K562 (cell line): ENCODE results near the gene DGCR8. TPM values are rescaled to one million over a fixed set of nuclear protein-coding genes. Genes with fewer than 3 reads are reported as not detected.
A peak's percentile ranks its signal among the peaks of the same experiment; 100 is the strongest.

Experiments
- ATAC-seq: fragments of 200-7000 bp; cut with Tn5 transposase; 3 replicates; pipeline ENCODE4 v1.9.1; 2020; ENCODE audit warnings: moderate library complexity
- BruUV-seq: library from RNA; stranded (reverse); fragments of 400-500 nt; replicated peaks from 2 replicates; lab custom pipeline; 2021; lab: Mats Ljungman, UMichigan
- CTCF ChIA-PET: fragments of 300-600 bp; formaldehyde crosslinking; extraction: SDS; loops from one replicate; lab custom pipeline; 2021; ENCODE audit warnings: low intra/inter-chr PET ratio; lab: Yijun Ruan, JAX
- POLR2A ChIA-PET: fragments of 300-600, 350-650 bp; sonication (Branson Sonifier 250); formaldehyde crosslinking; extraction: SDS; loops from one replicate; lab custom pipeline; 2021; ENCODE audit warnings: antibody characterized with exemption, inconsistent platforms; lab: Yijun Ruan, JAX
- DNase-seq, 4 experiments: peaks; one replicate each; pipeline versions ENCODE4 v3.0.0 to v3.0.0-alpha.2; 2011 to 2018; ENCODE audit warnings: low spot score in 3 of 4, mixed read lengths in 3 of 4; ENCODE audit errors: extremely low read depth in 1 of 4
- FAIRE-seq: peaks from 2 replicates; lab custom pipeline; 2011; peaks lifted over from hg19 to GRCh38; lab: Jason Lieb, UNC
- H2AFZ ChIP-seq: 2 replicates; pipeline ENCODE4 v1.6.0; 2011; ENCODE audit warnings: low read depth, low read length, control low read depth, inconsistent platforms
- H3K27ac ChIP-seq: fragments of 200-600 bp; 3 replicates; pipeline ENCODE4 v1.8.0; 2011; ENCODE audit warnings: low read depth, mild to moderate bottlenecking, control low read depth, inconsistent platforms, low read length, moderate library complexity, mixed read lengths; ENCODE audit errors: extremely low read depth
- H3K27me3 ChIP-seq, 2 experiments: fragments of 300-600 bp in 1 of 2; 2 replicates in 1 of 2; 3 replicates in 1 of 2; pipeline versions ENCODE4 v1.6.0 to v1.8.0; 2011; ENCODE audit warnings: inconsistent platforms in 2 of 2, low read length in 2 of 2, mild to moderate bottlenecking in 1 of 2, mixed read lengths in 1 of 2, moderate library complexity in 1 of 2; ENCODE audit not compliant: control insufficient read depth in 2 of 2, insufficient read depth in 2 of 2
- H3K36me3 ChIP-seq: fragments of 300-600 bp; 3 replicates; pipeline ENCODE4 v1.8.0; 2011; ENCODE audit warnings: mild to moderate bottlenecking, low read length, inconsistent platforms; ENCODE audit not compliant: control insufficient read depth, insufficient read depth
- H3K4me1 ChIP-seq, 2 experiments: fragments of 200-600 bp in 1 of 2; replicated peaks in 1 of 2; 2 replicates in 1 of 2; 3 replicates in 1 of 2; pipeline versions ENCODE4 v1.5.1 to v1.8.0; 2011; ENCODE audit warnings: inconsistent platforms in 2 of 2, low read length in 2 of 2, mild to moderate bottlenecking in 1 of 2, mixed read lengths in 1 of 2, moderate library complexity in 1 of 2; ENCODE audit not compliant: control insufficient read depth in 2 of 2, insufficient read depth in 2 of 2
- H3K4me2 ChIP-seq: 2 replicates; pipeline ENCODE4 v1.6.1; 2011; ENCODE audit warnings: low read length, control low read depth, inconsistent platforms, mixed read lengths; ENCODE audit not compliant: insufficient read depth
- H3K4me3 ChIP-seq: fragments of 200-600 bp; sonication (generic), shearing (Covaris generic); 2 replicates; pipeline ENCODE4 v1.5.1; 2016; ENCODE audit warnings: control low read depth, inconsistent platforms
- H3K79me2 ChIP-seq: fragments of 200-600 bp; 3 replicates; pipeline ENCODE4 v1.8.0; 2011; ENCODE audit warnings: low read length, inconsistent platforms; ENCODE audit not compliant: control insufficient read depth, insufficient read depth
- H3K9ac ChIP-seq, 2 experiments: 2 replicates each; pipeline versions ENCODE4 v1.6.0 to v1.6.1; 2011; ENCODE audit warnings: low read depth in 2 of 2, low read length in 2 of 2, control low read depth in 1 of 2, inconsistent platforms in 1 of 2, mild to moderate bottlenecking in 1 of 2, mixed read lengths in 1 of 2; ENCODE audit not compliant: insufficient read depth in 1 of 2
- H3K9me1 ChIP-seq: one replicate; pipeline ENCODE4 v1.6.0; 2011; ENCODE audit warnings: inconsistent platforms, mild to moderate bottlenecking, low read length, moderate library complexity; ENCODE audit not compliant: control insufficient read depth, insufficient read depth
- H3K9me3 ChIP-seq: replicated peaks from 2 replicates; pipeline ENCODE4 v1.5.1; 2011; ENCODE audit warnings: low read depth, low read length, inconsistent platforms; ENCODE audit not compliant: control insufficient read depth, insufficient read depth
- H4K20me1 ChIP-seq: replicated peaks from 2 replicates; pipeline ENCODE4 v1.6.1; 2011; ENCODE audit warnings: low read length, inconsistent platforms, mixed read lengths; ENCODE audit not compliant: control insufficient read depth, insufficient read depth
- CHD2 ChIP-seq: IDR thresholded peaks from 2 replicates; pipeline ENCODE4 v1.6.1; 2011; ENCODE audit warnings: low read depth, low read length
- ELF4 ChIP-seq: fragments of 450-650 bp; formaldehyde crosslinking; IDR thresholded peaks from 2 replicates; pipeline ENCODE4 v1.4.0; 2022; ENCODE audit warnings: missing genetic modification characterization
- FOXP1 ChIP-seq: sonication (generic); formaldehyde crosslinking; IDR thresholded peaks from 2 replicates; pipeline ENCODE4 v1.8.0; 2022; ENCODE audit warnings: mild to moderate bottlenecking, missing genetic modification reagents
- IRF2 ChIP-seq: sonication (generic); formaldehyde crosslinking; IDR thresholded peaks from 2 replicates; pipeline ENCODE4 v1.8.1; 2022; ENCODE audit warnings: mild to moderate bottlenecking, missing genetic modification reagents
- LEF1 ChIP-seq: fragments of 450-650 bp; IDR thresholded peaks from 2 replicates; pipeline ENCODE4 v1.6.1; 2016; ENCODE audit warnings: mild to moderate bottlenecking
- NBN ChIP-seq: fragments of 450-650 bp; IDR thresholded peaks from 2 replicates; pipeline ENCODE4 v1.6.1; 2016; ENCODE audit warnings: low read depth, mild to moderate bottlenecking
- PHB ChIP-seq: fragments of 250-450 bp; sonication (Bioruptor Pico); IDR thresholded peaks from 2 replicates; pipeline ENCODE4 v1.5.0; 2021
- POLR2AphosphoS2 ChIP-seq: IDR thresholded peaks from 2 replicates; pipeline ENCODE4 v1.6.1; 2012; ENCODE audit warnings: low read length, improper control_type of control experiment
- POLR2G ChIP-seq: fragments of 200-400 bp; formaldehyde crosslinking; IDR thresholded peaks from 2 replicates; pipeline ENCODE4 v1.6.1; 2017; ENCODE audit warnings: low read depth, mild to moderate bottlenecking, antibody characterized with exemption, low read length, moderate library complexity
- POU5F1 ChIP-seq: fragments of 150-350 bp; IDR thresholded peaks from 2 replicates; pipeline ENCODE4 v1.6.1; 2014; ENCODE audit warnings: borderline replicate concordance, low read length, low read depth, mild to moderate bottlenecking; ENCODE audit not compliant: partially characterized antibody
- RBFOX2 ChIP-seq: fragments of 200-400 bp; formaldehyde crosslinking; IDR thresholded peaks from 2 replicates; pipeline ENCODE4 v1.6.1; 2017; ENCODE audit warnings: low read depth, mild to moderate bottlenecking, low read length, moderate library complexity
- TEAD4 ChIP-seq, 2 experiments: sonication (generic) in 1 of 2; formaldehyde crosslinking in 1 of 2; IDR thresholded peaks; 2 replicates each; pipeline versions ENCODE4 v1.6.1 to v1.8.0; 2012 to 2022; ENCODE audit warnings: borderline replicate concordance in 1 of 2, inconsistent platforms in 1 of 2, low read length in 1 of 2, mild to moderate bottlenecking in 1 of 2, missing genetic modification reagents in 1 of 2
- ZC3H4 ChIP-seq: sonication (generic); formaldehyde crosslinking; IDR thresholded peaks from 2 replicates; pipeline ENCODE4 v1.9.0; 2021; ENCODE audit warnings: missing genetic modification reagents, borderline replicate concordance
- ZNF445 ChIP-seq: fragments of 250-450 bp; sonication (Bioruptor Pico); IDR thresholded peaks from 2 replicates; pipeline ENCODE4 v1.4.0; 2020; ENCODE audit warnings: low read depth, mild to moderate bottlenecking, moderate library complexity
- WGBS: fragments of 100-300 bp; shearing (Covaris generic); methylation state at CpG from one replicate; pipeline ENCODE4 v1.1.6; 2016; ENCODE audit warnings: low coverage, mixed read lengths; ENCODE audit not compliant: insufficient coverage; ENCODE audit errors: missing lambda C conversion rate; 5-methylcytosine and 5-hydroxymethylcytosine counted together
- in situ Hi-C: fragments of 300-500 bp; cut with MboI; formaldehyde crosslinking; loops from 4 replicates; pipeline ENCODE4 v1.15.0; 2018; ENCODE audit warnings: inconsistent platforms, mixed read lengths
- intact Hi-C: fragments of 100-400 bp; cut with micrococcal nuclease; formaldehyde crosslinking; loops from 2 replicates; pipeline ENCODE4 v1.14.2; 2022
- polyA plus RNA-seq, 8 experiments: library from polyadenylated mRNA; depleted of rRNA in 4 of 8; stranded (reverse) in 5 of 8; unstranded in 3 of 8; fragments of >200 nt; fragmentation: Nextera tagmentation in 2 of 8; fragmentation: Illumina TruSeq in 1 of 8; extraction: Ambion mirVana in 2 of 8; extraction: Trizol in 1 of 8; gene quantifications; 2 replicates each; pipeline versions ENCODE4 v1.2.1 to v1.2.3, GENCODE V29; 2011 to 2014; ENCODE audit warnings: inconsistent platforms in 1 of 8, missing spikeins in 1 of 8
- total RNA-seq, 7 experiments: library from RNA; depleted of rRNA in 6 of 7; stranded (reverse); fragments of >200 nt in 6 of 7; fragmentation: Illumina TruSeq in 2 of 7; extraction: Trizol in 2 of 7; gene quantifications; 2 replicates each; pipeline versions ENCODE4 v1.2.1 to v1.2.3, GENCODE V29; 2011 to 2021; ENCODE audit warnings: low replicate concordance in 1 of 7
- TF ChIP-seq, protein P1 (sequence below): fragments of 450-650 bp; formaldehyde crosslinking; IDR thresholded peaks from 2 replicates; pipeline ENCODE4 v1.4.0; 2020; ENCODE audit warnings: mild to moderate bottlenecking, moderate library complexity
- TF ChIP-seq, protein P2 (sequence below): fragments of 450-650 bp; IDR thresholded peaks from 2 replicates; pipeline ENCODE4 v1.6.1; 2016; ENCODE audit warnings: missing biosample characterization, missing genetic modification characterization
- TF ChIP-seq, protein P3 (sequence below): sonication (generic); formaldehyde crosslinking; IDR thresholded peaks from 2 replicates; pipeline ENCODE4 v1.8.1; 2023; ENCODE audit warnings: mild to moderate bottlenecking, missing genetic modification reagents

Gene DGCR8
- total and polyA plus RNA-seq, 9 of the 15 experiments (the other 6 are each of a cell fraction or from before 2014, with no cell fraction given): 5.9 to 144 (median 80.1) TPM

DNA sequence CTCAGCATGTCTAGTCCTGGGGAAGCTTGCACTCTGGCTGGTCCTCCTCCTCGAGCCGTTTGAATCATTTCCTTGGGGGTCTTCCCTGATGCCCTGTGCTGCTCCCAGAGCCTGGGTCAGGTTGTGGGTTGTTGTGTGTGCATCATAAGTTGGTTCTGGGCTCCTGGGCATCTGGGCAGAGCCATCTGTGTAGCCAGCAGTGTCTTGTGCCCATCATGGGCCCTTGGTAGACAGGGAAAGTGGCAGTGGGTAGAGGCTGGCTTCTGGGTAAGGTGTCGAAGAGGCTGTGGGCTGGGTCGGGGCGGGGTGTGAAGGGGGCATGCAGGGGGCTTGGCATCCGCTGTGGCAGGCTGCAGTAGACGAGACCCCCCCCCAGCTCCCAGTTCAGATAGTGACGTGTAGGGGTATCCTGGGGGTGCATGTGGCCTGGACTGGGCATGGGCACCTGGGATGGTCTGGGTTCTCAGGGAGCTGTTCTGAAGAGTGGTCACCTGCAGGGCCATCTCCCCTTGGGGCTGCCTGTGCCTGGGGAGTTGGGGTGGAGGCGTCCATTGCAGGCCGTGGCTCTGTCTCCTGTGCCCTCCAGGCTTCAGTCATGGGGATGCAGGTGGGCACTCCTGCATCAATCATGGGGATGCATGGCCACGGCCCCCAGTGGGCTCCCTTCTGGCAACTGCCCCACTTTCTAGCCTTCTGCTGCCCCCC is 44.2 kb downstream of the DGCR8 start:
- Histone ChIP-seq H3K4me3 (no peak overlapping the region), H3K36me3 (peaks cover 90% of the 10 kb centered on the region), H3K27ac (no peak overlapping the region), H3K4me1 (peaks cover 7 to 77% of the 10 kb centered on the region in 2 experiments; a peak in 4 of 5 replicates), H3K4me2 (no peak overlapping the region), H3K9me1 (no peaks in the 10 kb centered on the region), H3K79me2 (peaks cover 55% of the 10 kb centered on the region), H4K20me1 (peaks cover 78% of the 10 kb centered on the region), H3K27me3 (no peaks in the 10 kb centered on the region), H3K9me3 (no peaks in the 10 kb centered on the region), H3K9ac (peak overlapping the region in 1 of 2 experiments; percentile 82; a peak in 2 of 4 replicates), H2AFZ (no peak overlapping the region)
- BruUV-seq: no TSS peak
- in situ Hi-C loops (no loop called here), intact Hi-C loops (no loop called here)
- CTCF ChIA-PET: interaction anchor here (1.1 kb wide), 1 partner anchor 154 kb away, joined by 3 read pairs; no protein-coding TSS in a partner anchor
- POLR2A ChIA-PET: interaction anchor here (0.6 to 8.3 kb wide), 16 partner anchors 11 to 1509 kb away, joined by 3 to 115 read pairs (median 3); partner anchors contain the start of genes HIRA and TANGO2
- FAIRE-seq: no peak
- no peak for DNase-seq
- 95% methylated on average over 11 of the region's 11 CpGs for WGBS
- ATAC-seq: no peak
- TF ChIP-seq RBFOX2 (peak; percentile 67), IRF2 (CRISPR knock-in tag) (no peak), FOXP1 (CRISPR knock-in tag) (no peak), TEAD4 (IDR thresholded peaks at IDR 0.05; ENCODE audit: low read length) (0 out of 2 replicates have a peak, but pooled peaks have one; percentile 2), TEAD4 (CRISPR knock-in tag; IDR thresholded peaks at IDR 0.05; ENCODE audit: borderline replicate concordance) (no peak), ZC3H4 (CRISPR knock-in tag) (no peak), ZNF445 (CRISPR knock-in tag) (no peak), ELF4 (0 out of 2 replicates have a peak, but pooled peaks have one; percentile 24), PHB (CRISPR knock-in tag) (0 out of 2 replicates have a peak, but pooled peaks have one; percentile 55), CHD2 (0 out of 2 replicates have a peak, but pooled peaks have one; percentile 27), NBN (no peak), POLR2AphosphoS2 (peak; percentile 82; the same call in 1 of the 2 replicates), LEF1 (no peak), POLR2G (0 out of 2 replicates have a peak, but pooled peaks have one; percentile 64), POU5F1 (no peak)
- TF ChIP-seq, protein P1, sequence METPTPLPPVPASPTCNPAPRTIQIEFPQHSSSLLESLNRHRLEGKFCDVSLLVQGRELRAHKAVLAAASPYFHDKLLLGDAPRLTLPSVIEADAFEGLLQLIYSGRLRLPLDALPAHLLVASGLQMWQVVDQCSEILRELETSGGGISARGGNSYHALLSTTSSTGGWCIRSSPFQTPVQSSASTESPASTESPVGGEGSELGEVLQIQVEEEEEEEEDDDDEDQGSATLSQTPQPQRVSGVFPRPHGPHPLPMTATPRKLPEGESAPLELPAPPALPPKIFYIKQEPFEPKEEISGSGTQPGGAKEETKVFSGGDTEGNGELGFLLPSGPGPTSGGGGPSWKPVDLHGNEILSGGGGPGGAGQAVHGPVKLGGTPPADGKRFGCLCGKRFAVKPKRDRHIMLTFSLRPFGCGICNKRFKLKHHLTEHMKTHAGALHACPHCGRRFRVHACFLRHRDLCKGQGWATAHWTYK: no peak
- TF ChIP-seq, protein P2, sequence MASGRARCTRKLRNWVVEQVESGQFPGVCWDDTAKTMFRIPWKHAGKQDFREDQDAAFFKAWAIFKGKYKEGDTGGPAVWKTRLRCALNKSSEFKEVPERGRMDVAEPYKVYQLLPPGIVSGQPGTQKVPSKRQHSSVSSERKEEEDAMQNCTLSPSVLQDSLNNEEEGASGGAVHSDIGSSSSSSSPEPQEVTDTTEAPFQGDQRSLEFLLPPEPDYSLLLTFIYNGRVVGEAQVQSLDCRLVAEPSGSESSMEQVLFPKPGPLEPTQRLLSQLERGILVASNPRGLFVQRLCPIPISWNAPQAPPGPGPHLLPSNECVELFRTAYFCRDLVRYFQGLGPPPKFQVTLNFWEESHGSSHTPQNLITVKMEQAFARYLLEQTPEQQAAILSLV (tag): 0 out of 2 replicates have a peak, but pooled peaks have one; percentile 15
- TF ChIP-seq, protein P3, sequence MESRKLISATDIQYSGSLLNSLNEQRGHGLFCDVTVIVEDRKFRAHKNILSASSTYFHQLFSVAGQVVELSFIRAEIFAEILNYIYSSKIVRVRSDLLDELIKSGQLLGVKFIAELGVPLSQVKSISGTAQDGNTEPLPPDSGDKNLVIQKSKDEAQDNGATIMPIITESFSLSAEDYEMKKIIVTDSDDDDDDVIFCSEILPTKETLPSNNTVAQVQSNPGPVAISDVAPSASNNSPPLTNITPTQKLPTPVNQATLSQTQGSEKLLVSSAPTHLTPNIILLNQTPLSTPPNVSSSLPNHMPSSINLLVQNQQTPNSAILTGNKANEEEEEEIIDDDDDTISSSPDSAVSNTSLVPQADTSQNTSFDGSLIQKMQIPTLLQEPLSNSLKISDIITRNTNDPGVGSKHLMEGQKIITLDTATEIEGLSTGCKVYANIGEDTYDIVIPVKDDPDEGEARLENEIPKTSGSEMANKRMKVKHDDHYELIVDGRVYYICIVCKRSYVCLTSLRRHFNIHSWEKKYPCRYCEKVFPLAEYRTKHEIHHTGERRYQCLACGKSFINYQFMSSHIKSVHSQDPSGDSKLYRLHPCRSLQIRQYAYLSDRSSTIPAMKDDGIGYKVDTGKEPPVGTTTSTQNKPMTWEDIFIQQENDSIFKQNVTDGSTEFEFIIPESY: no peak
